HG02870 (cell line): ENCODE measurements around the gene EPHB2.

Experiments
- ATAC-seq: cut with Tn5 transposase; IDR thresholded peaks from one replicate; pipeline ENCODE4 v1.9.1; 2021; ENCODE audit warnings: mild to moderate bottlenecking, moderate library complexity; ENCODE audit not compliant: unreplicated experiment

Gene EPHB2

DNA sequence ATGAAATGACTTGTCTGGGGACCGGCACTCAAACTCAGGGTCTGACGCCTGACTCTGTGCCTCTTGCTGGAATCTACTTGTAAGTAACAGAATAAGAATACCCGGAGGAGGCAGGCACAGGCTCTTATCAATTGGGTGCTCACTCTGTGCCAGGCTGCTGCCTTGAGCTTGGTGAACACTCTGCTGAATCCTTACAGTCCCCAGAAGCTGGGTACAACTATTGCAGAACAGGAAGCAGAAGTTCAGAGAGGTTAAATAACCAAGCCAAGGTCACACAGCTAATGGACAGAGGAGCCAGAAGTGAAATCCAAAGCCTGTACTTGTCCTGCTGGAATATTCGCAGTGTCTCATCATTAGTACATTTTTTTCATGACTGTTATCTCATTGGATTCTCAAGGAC is 86.0 kb downstream of the EPHB2 start:
- no peak for ATAC-seq

DNA sequence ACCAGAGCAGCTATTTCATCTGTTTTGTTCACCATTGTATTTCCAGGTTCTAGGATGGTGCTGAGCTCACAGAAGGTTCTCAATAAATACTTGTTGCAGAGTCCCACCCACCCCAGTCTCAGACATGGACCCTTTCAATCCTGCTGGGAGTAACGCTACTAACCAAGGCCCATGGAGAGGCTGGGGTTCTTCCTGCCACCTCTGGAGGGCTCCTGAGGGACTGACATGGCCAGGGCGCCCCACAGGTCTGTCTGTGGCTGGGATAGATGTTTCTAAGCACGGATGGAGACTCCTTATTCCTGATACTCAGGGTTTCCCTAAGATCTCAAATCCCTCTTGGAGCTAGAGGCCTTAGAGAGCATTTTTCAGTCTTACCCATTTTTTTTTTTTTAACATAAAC is 87.4 kb downstream of the EPHB2 start:
- ATAC-seq = no peak

- no peak for ATAC-seq
Observed at GRCh38 chr1:22799971-22800370, 89.3 kb downstream of the EPHB2 start.

- ATAC-seq = no peak
Observed at GRCh38 chr1:22800629-22801028, 90.0 kb downstream of the EPHB2 start.

GRCh38 chr1:22801347-22801746 is 90.7 kb downstream of the EPHB2 start:
- no peak for ATAC-seq

DNA sequence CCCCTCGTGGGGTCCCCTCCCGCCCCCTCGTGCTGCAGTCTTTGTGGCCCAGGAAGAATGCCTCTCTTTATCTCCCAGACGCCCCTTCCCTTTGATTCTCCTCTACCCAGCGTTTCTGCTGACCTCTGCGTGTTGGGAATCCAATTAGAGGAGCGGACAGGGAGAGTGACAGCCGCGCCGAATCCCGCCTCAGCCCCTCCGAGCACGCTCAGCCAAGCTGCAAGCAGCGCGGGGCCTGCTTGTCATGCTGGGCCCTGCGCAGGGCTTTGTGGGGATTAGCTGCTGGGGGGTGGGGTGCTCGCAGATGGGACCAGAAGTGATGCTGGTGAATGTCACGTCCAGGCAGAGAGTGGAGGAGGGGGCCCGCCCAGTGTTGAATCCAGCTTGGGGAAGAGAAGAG is 91.1 kb downstream of the EPHB2 start:
- no peak for ATAC-seq

GRCh38 chr1:22803833-22804232 is 93.2 kb downstream of the EPHB2 start:
- ATAC-seq = no peak

DNA sequence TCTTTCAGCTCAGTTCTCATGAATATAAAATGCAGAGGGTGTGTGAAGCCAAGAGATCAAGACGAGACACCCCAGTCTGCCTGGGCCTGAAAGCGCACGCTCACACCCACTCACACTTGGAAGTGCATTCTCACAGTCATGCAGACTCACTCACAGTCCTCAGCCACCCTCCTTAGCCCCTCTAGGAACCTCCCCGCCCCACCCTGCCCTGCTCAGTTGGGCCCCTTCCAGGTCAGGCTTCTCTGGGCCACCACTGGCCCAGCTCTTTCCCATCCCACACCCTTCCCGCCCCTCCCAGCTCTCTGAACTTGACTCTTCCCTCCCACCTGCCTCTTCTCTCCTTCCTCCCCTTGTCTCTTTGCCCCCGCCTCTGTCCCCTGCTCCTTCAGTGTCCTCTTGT is 93.8 kb downstream of the EPHB2 start:
- ATAC-seq = no peak

DNA sequence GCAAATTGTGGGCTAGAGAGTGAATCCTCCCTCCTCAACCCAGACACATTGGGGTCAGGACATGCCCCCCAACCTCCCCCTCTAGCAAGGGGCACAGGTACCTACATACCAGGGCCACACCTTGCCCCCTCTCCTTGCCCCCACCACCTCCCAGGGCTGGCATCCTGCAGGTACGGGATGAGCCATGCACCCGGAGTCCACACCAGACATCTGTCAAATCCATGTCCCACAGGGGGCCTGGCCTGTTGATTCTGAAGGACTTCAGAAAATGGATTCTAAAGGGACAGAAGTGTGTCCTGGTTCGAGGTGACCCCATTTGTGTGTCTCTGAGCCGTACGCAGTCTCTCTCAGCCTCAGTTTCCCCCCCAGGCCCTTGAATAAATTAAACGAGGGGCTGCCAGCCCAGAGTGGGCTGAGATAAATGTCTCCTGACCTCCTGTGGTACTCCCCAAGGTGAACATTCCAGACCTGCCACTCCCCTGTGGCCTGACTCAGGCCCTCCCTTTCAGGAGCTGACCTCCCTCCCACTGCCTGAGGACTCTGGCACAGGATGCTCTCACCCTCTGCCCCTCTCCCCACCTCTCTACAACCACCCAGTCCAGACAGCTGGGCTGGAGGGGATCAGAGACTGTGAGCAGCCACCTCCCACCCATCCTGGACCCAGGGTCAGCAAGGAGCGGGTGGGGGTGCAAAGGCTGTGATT is 94.5 kb downstream of the EPHB2 start:
- no peak for ATAC-seq

DNA sequence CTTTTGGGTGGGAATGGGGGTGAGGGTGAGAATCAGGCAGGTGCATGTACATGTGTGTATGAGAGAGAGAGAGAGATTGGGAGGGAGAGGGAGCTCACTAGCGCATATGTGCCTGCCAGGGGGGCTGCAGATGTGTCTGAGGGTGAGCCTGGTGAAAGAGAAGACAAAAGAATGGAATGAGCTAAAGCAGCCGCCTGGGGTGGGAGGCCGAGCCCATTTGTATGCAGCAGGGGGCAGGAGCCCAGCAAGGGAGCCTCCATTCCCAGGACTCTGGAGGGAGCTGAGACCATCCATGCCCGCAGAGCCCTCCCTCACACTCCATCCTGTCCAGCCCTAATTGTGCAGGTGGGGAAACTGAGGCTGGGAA is 95.0 kb downstream of the EPHB2 start:
- no peak for ATAC-seq

DNA sequence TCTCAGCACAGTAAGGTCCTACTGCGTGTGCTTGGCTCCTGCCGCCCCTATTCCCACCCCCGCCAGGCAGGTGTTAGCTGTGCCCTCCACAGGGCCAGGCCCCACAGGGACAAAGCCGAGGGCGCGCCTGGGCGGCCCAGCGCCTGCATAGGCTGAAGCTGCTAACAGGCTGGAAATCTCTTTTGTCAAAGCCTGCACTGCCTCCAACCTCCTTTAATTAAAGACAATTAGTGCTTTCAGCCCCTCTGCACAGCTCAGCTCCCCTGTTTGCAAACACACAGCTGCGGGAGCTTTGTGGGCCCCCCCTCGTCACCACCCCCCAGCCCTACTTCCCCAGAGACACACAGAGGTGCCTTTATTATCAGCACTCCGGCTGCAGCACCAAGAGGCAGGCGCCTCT is 95.9 kb downstream of the EPHB2 start:
- ATAC-seq = no peak

- no peak for ATAC-seq
Observed at GRCh38 chr1:22807340-22807739, 96.7 kb downstream of the EPHB2 start.

- no peak for ATAC-seq
Observed at GRCh38 chr1:22808186-22808675, 97.6 kb downstream of the EPHB2 start.

DNA sequence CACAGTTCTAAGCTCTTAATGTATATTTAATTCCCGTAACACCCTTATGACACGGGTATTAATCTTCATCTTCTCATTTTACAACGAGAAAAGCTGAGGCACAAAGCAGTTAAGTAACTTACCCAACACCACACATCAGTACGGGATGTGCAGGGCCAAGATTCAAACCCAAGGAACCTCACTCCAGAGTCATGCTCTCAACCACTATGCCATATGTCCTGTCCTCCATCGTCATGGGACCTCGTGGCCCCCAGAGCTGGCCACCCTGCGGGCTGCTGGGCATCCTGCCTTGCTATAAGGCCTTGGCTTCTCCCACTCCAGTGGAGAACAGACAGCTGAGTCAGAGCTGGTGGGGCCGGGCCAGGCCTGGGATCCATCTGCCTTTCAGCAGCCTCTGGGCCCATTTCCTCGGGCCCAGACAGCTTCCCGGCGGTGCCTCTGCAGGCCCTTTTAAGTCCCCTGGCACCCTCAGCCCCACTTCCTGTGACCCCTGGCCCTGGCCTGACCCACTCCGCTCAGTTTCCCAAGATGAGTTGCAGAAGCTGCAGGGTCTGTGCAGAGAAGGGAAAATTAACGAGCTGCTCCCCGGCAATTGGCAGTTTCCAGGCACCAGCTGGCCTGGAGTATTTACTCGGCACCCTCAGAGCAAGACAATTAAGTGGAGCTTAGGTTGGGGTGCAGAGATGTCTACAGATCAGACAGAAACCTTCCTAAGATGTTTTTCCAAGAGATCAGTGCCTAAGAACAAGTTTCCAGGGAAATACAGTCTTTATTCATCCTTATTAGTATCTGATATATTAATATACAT is 98.2 kb downstream of the EPHB2 start:
- no peak for ATAC-seq

GRCh38 chr1:22809783-22810182 is 99.1 kb downstream of the EPHB2 start:
- no peak for ATAC-seq

DNA sequence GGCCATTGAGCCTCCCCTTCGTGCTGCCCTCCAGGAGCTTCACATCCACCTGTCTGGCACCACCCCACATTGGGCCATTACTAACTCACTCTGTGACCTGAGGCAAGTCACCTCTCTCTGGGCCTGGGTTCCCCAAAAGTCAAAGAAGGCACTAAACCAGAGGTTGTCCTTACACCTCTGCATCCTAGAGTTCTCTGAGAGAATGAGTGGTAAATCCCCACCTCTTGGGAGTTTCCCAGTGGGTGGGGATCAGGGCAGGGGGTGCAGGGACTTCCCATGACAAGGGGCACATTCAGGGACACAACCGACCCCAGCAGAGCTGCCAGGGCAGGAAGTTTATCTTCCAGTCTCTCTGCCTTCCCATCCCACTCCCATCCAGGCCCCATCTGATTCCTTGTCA is 99.7 kb downstream of the EPHB2 start:
- no peak for ATAC-seq

- no peak for ATAC-seq
Observed at GRCh38 chr1:22812092-22812880, 101.6 kb downstream of the EPHB2 start.

- ATAC-seq = no peak
Observed at GRCh38 chr1:22812993-22813790, 102.6 kb downstream of the EPHB2 start.

DNA sequence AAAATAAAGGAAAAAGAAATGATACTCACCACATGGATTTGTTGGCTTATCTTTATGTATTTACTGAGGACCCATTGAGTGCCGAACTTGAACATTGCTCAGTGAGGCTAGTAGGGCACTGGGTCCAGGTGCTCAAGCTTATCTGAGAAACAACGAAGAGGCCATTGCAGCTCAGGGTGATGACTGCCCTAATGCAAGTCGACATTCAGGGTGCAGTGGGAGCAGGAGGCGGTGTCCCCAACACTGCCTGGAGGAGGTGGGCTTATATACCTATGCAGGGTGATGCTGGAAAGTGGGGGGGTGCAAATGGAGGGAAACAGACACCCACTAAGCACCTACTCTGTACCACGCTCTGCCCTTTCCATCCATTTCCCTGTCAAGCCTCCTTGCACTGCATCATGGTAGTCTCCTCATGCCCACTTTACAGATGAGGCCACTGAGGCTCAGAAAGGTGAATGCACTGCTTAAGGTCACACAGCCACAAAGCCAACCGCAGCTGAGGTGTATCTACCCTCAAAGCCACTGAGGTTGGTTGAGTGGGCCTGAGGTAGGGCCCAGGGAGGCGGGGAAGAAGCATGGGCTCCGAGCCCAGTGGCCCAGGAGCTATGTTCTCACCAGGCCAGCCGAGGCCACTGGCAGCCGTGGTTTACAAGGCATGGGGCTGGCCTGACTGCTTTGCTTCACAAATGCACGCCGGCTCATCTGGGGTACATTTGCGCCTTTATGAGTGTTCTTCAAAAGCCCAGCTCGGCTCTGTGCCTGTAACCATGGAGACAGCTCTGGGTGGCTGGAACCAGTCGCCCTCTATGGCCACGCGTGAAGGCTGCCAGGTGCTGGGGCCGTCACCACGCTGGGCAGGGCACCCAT is 103.8 kb downstream of the EPHB2 start:
- no peak for ATAC-seq

DNA sequence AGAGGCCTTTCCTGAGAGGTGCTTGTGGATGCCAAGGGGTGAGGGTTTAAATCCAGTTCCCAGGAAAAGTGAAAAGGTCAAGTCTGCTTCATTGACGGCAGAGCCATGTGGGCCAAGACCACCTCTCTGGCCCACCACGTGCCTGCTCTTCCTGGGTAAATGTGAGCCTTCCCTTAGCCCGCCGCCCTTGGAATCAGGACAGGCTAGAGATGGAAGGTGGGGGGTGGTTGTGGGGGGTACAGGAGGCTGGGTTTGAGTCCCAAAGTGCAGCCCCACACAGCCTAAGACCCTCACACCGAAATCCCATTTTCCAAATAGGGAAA is 104.4 kb downstream of the EPHB2 start:
- ATAC-seq = no peak
